Fibroblast of mammary gland (primary cell): ENCODE data around the gene TAF1L.
"Not testable (repeated sequence)": the region's sequence is repeated elsewhere in the genome, so short reads cannot be mapped to it uniquely, and the experiment has no call there.

Experiments used
- DNase-seq: peaks from one replicate; pipeline ENCODE4 v3.0.0-alpha.2; 2010; ENCODE audit warnings: low read depth
- H3K4me3 ChIP-seq: 2 replicates; pipeline ENCODE4 v1.5.1; 2011; ENCODE audit warnings: low read depth, mild to moderate bottlenecking, low read length, moderate library complexity; ENCODE audit not compliant: control insufficient read depth
- CTCF ChIP-seq: conservative IDR thresholded peaks from 2 replicates; pipeline ENCODE4 v1.5.1; 2011; ENCODE audit warnings: low read depth, low read length, inconsistent platforms; ENCODE audit not compliant: control insufficient read depth, insufficient read depth

Gene TAF1L

DNA sequence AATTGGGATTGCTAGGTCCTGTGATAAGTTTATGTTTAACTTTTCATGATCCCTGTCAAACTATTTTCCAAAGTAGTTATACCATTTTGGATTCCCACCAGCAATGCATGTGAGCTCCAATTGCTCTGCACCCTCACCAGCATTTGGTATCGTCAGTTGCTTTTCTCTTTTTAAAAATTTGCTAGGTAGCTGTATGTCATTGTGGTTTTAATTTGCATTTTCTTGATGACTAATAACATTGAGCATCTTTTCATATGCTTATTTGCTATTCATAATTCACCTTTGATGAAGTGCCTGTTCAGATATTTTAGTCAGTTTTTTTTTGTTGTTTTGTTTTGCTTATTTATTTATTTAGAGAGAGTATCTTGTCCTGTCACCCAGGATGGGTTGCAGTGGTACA lies 12.5 kb downstream of the TAF1L start:
- no peak for DNase-seq
- TF ChIP-seq CTCF, result no peak

GRCh38 chr9:32618261-32618660 lies 17.2 kb downstream of the TAF1L start:
- no peak overlapping the region for H3K4me3 ChIP-seq
- no peak for DNase-seq
- TF ChIP-seq CTCF, result no peak

More for the DNA sequence above, 12.5 kb downstream of the TAF1L start:
- no peak overlapping the region for H3K4me3 ChIP-seq

- no peak overlapping the region for H3K4me3 ChIP-seq
- TF ChIP-seq CTCF, result no peak
- no peak for DNase-seq
These were observed 28.7 kb downstream of the TAF1L start for GRCh38 chr9:32606811-32607210.

DNA sequence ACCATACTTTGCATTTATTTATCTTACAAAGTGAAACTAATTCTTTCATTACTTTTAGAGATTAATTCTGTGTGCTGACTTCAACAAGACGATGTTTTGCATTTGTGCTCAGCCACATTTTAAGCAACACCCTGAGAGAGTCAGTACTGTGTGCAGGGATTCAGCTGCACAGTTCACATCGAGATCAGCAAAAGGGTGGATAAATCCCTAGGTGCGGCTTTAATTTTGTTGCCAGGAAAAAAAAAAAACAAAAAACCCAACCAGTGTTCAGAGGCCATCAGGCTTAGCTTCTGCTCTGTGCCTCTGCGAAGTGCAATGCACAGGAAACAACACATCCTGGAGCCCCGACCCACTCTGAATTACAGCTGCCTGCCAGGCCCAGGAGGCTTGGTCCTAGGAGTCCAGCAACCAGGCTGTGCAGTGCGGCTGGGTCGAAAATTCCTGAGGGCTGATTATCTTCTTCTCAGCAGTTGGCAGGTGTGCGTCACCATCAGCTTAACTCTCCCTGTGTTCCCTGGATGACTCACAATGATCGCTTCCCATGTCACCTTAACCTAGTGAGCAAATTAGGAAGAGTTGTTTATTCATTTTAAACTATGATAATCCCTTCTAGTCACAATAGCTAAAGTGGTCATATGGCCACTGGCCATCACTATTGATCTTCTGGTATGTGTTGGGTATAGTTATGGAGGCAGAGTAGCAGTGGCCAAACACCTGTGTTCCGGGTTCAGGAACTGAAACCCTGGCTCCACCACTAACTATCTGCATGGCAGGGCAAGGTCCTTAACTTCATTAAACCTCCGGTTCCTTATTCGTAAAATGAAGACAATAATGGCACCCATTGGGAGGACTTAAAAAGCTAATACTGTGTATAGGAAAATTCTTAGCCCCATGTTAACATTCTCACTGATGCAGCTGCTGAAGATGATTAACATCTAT lies 31.3 kb downstream of the TAF1L start:
- peak; percentile 21 for DNase-seq
- TF ChIP-seq CTCF, result no peak

GRCh38 chr9:32599021-32599420 lies 36.4 kb downstream of the TAF1L start:
- not testable (repeated sequence) for H3K4me3 ChIP-seq, DNase-seq

More for the DNA sequence above, 31.3 kb downstream of the TAF1L start:
- H3K4me3 ChIP-seq, result no peak overlapping the region

- DNase-seq, result no peak
These were observed 38.5 kb downstream of the TAF1L start for GRCh38 chr9:32596936-32597335.

More at GRCh38 chr9:32596936-32597335, 38.5 kb downstream of the TAF1L start:
- TF ChIP-seq CTCF, result no peak
- H3K4me3 ChIP-seq, result no peak overlapping the region
